Sigmoid colon (tissue), 7 donors: Measurements from ENCODE around the gene CCDC61. TPM values are rescaled to one million over a fixed set of nuclear protein-coding genes. Genes with fewer than 3 reads are reported as not detected.

Source experiments
- DNase-seq: peaks from one replicate; pipeline ENCODE4 v3.0.0-alpha.2; 2019
- H3K27ac ChIP-seq, 4 donors: fragments of 200-600 bp; sonication (generic); one replicate each; pipeline ENCODE4 v1.5.1; 2016 to 2019; ENCODE audit warnings: mild to moderate bottlenecking in 1 of 4
- H3K27me3 ChIP-seq, 3 donors: fragments of 200-600 bp; sonication (generic); one replicate each; pipeline ENCODE4 v1.5.1; 2019; ENCODE audit warnings: mild to moderate bottlenecking in 1 of 3
- H3K36me3 ChIP-seq, 4 donors: fragments of 200-600 bp; sonication (generic); one replicate each; pipeline ENCODE4 v1.5.1; 2016 to 2019
- H3K4me1 ChIP-seq, 4 donors: fragments of 200-600 bp; sonication (generic); one replicate each; pipeline ENCODE4 v1.5.1; 2017 to 2019
- H3K4me3 ChIP-seq, 4 donors: fragments of 200-600 bp; sonication (generic); one replicate each; pipeline ENCODE4 v1.5.1; 2017 to 2019; ENCODE audit warnings: mild to moderate bottlenecking in 2 of 4, moderate library complexity in 1 of 4
- H3K9me3 ChIP-seq, 4 donors: fragments of 200-600 bp in 3 of 4; sonication (generic) in 3 of 4; one replicate each; pipeline versions ENCODE4 v1.5.1 to v1.6.1; 2013 to 2019
- EP300 ChIP-seq, 4 donors: sonication (generic); formaldehyde crosslinking; IDR thresholded peaks; one replicate each; pipeline ENCODE4 v1.6.1; 2017; ENCODE audit warnings: antibody characterized with exemption in 4 of 4
- POLR2A ChIP-seq, 2 donors: fragments of 450-650 bp; IDR thresholded peaks; one replicate each; pipeline ENCODE4 v1.6.1; 2016; ENCODE audit warnings: antibody characterized with exemption in 2 of 2, mild to moderate bottlenecking in 2 of 2, moderate library complexity in 2 of 2
- POLR2AphosphoS5 ChIP-seq, 4 donors: sonication (generic); formaldehyde crosslinking; IDR thresholded peaks; one replicate each; pipeline ENCODE4 v1.6.1; 2017; ENCODE audit warnings: antibody characterized with exemption in 4 of 4
- WGBS, 2 donors: extraction: QIAGEN DNeasy Blood & Tissue Kit; methylation state at CpG; one replicate each; pipeline ENCODE4 v1.1.7; 2013; 5-methylcytosine and 5-hydroxymethylcytosine counted together
- intact Hi-C: fragments of 100-400 bp; cut with DNase I; formaldehyde crosslinking; loops from one replicate; pipeline ENCODE4 v1.15.1; 2023
- polyA plus RNA-seq, 3 donors: library from polyadenylated mRNA; stranded (reverse); fragments of 200-250 nt; gene quantifications; one replicate each; pipeline ENCODE4 v1.2.3, GENCODE V29; 2013
- total RNA-seq, 4 donors: library from RNA; depleted of rRNA; stranded (reverse); fragments of >200 nt; gene quantifications; one replicate each; pipeline ENCODE4 v1.1.0, GENCODE V29; 2016
- TF ChIP-seq, protein P1 (sequence below), 4 experiments: fragments of 450-650 bp in 3 of 4; fragments of 200-600 bp in 1 of 4; IDR thresholded peaks; one replicate each; pipeline ENCODE4 v1.5.1; 2016 to 2019; ENCODE audit warnings: antibody characterized with exemption in 4 of 4, mild to moderate bottlenecking in 3 of 4, moderate library complexity in 2 of 4
- donor health status: healthy with polysubstance abuse.
- donor health status: Bipolar disorder and iron deficiency.
- donor health status: healthy.

CCDC61 gene
- total and polyA plus RNA-seq, 7 donors = 5.0 to 16.3 (median 10.6) TPM

- WGBS, 2 donors = 89 to 93% methylated on average over 3 of the region's 3 CpGs
- intact Hi-C loops = no loop called here
- peaks cover 0 to 4% (median 0%) of the 10 kb centered on the region in 4 donors for H3K4me1 ChIP-seq
- H3K36me3 ChIP-seq = no peaks in the 10 kb centered on the region
- H3K27ac ChIP-seq = no peak overlapping the region
- TF ChIP-seq, protein P1, sequence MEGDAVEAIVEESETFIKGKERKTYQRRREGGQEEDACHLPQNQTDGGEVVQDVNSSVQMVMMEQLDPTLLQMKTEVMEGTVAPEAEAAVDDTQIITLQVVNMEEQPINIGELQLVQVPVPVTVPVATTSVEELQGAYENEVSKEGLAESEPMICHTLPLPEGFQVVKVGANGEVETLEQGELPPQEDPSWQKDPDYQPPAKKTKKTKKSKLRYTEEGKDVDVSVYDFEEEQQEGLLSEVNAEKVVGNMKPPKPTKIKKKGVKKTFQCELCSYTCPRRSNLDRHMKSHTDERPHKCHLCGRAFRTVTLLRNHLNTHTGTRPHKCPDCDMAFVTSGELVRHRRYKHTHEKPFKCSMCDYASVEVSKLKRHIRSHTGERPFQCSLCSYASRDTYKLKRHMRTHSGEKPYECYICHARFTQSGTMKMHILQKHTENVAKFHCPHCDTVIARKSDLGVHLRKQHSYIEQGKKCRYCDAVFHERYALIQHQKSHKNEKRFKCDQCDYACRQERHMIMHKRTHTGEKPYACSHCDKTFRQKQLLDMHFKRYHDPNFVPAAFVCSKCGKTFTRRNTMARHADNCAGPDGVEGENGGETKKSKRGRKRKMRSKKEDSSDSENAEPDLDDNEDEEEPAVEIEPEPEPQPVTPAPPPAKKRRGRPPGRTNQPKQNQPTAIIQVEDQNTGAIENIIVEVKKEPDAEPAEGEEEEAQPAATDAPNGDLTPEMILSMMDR (IDR thresholded peaks at IDR 0.05) = no peak
- no peak for TF ChIP-seq EP300 (IDR thresholded peaks at IDR 0.05)
- TF ChIP-seq POLR2AphosphoS5 (IDR thresholded peaks at IDR 0.05) = no peak
- TF ChIP-seq POLR2A (IDR thresholded peaks at IDR 0.05) = no peak
- DNase-seq = no peak
- H3K9me3 ChIP-seq = no peaks in the 10 kb centered on the region
- H3K27me3 ChIP-seq = peaks cover 0 to 27% (median 0%) of the 10 kb centered on the region in 3 donors
- no peak overlapping the region for H3K4me3 ChIP-seq
These were observed 37.3 kb downstream of the CCDC61 start for GRCh38 chr19:46032597-46033025.

DNA sequence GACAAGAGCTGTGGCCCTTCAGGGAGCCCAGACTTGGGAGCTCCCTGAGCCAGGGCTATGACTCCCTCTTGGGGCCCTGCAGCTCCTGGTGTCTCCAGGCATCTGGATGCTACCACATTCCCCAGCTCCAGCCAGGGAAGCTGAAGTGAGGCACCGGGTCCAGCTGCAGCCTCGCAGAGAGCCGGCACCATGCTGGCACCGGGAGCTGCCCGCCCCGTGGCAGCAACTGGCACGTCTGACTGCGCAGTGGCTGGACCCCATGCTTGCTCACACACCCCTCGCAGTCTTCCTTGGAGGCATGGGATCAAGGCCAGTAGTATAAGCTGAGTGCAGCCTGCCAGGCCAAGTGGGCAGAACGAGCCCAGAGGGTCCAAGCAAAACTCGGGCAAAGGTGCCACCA lies 38.1 kb downstream of the CCDC61 start:
- intact Hi-C loops = no loop called here
- 85 to 90% methylated on average over 11 of the region's 11 CpGs for WGBS, 2 donors

DNA sequence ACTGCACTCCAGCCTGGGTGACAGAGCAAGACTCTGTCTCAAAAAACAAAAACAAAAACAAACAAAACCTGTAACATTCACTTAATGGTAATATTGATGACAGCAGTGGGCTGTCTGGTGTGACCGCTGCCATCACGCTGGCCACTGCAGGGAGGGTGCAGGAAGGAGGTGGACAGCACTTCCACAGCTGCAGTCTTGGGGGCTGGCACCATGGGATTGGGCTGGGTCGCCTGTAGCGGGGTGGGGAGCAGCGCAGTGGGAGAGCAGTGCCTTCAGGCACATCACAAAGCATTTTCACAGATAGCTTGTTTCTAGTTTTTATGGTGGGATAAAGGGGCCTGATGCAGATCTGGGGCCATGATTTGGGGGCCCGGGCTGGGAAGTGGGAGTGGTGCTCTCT lies 40.3 kb downstream of the CCDC61 start:
- H3K27me3 ChIP-seq = peaks cover 0 to 16% (median 8%) of the 10 kb centered on the region in 3 donors
- TF ChIP-seq POLR2A (IDR thresholded peaks at IDR 0.05) (no peak), EP300 (IDR thresholded peaks at IDR 0.05) (no peak), POLR2AphosphoS5 (IDR thresholded peaks at IDR 0.05) (no peak)
- TF ChIP-seq, protein P1 (IDR thresholded peaks at IDR 0.05) = no peak

More for the DNA sequence above, 38.1 kb downstream of the CCDC61 start:
- peak; percentile 28 for DNase-seq
- no peaks in the 10 kb centered on the region for H3K36me3 ChIP-seq
- peaks cover 0 to 19% (median 0%) of the 10 kb centered on the region in 3 donors for H3K27me3 ChIP-seq
- no peak overlapping the region for H3K27ac ChIP-seq
- no peaks in the 10 kb centered on the region for H3K9me3 ChIP-seq
- H3K4me3 ChIP-seq = no peak overlapping the region
- peaks cover 0 to 4% (median 0%) of the 10 kb centered on the region in 4 donors for H3K4me1 ChIP-seq
- TF ChIP-seq POLR2AphosphoS5 (IDR thresholded peaks at IDR 0.05) = no peak
- TF ChIP-seq, protein P1 (IDR thresholded peaks at IDR 0.05) = no peak
- TF ChIP-seq POLR2A (IDR thresholded peaks at IDR 0.05) = no peak
- no peak for TF ChIP-seq EP300 (IDR thresholded peaks at IDR 0.05)

GRCh38 chr19:46035986-46036743 lies 40.9 kb downstream of the CCDC61 start:
- no peaks in the 10 kb centered on the region for H3K36me3 ChIP-seq
- H3K4me1 ChIP-seq = no peaks in the 10 kb centered on the region
- H3K4me3 ChIP-seq = no peak overlapping the region
- WGBS, 2 donors = 84 to 88% methylated on average over 13 of the region's 13 CpGs
- DNase-seq = peak; percentile 61
- no peaks in the 10 kb centered on the region for H3K9me3 ChIP-seq
- H3K27me3 ChIP-seq = peaks cover 0 to 14% (median 8%) of the 10 kb centered on the region in 3 donors
- intact Hi-C loops = no loop called here
- H3K27ac ChIP-seq = no peak overlapping the region
- TF ChIP-seq POLR2AphosphoS5 (IDR thresholded peaks at IDR 0.05) (no peak), POLR2A (IDR thresholded peaks at IDR 0.05) (no peak), EP300 (IDR thresholded peaks at IDR 0.05) (no peak)
- TF ChIP-seq, protein P1 (IDR thresholded peaks at IDR 0.05) = no peak

More for the DNA sequence above, 40.3 kb downstream of the CCDC61 start:
- Histone ChIP-seq H3K4me3 (no peak overlapping the region), H3K36me3 (no peaks in the 10 kb centered on the region), H3K9me3 (no peaks in the 10 kb centered on the region), H3K4me1 (no peaks in the 10 kb centered on the region), H3K27ac (no peak overlapping the region)
- DNase-seq = peak; percentile 53
- intact Hi-C loops = no loop called here
- WGBS, 2 donors = 81 to 91% methylated on average over 6 of the region's 6 CpGs
